Activated CD8-positive, alpha-beta memory T cell treated with anti-CD3 and anti-CD28 coated beads for 36 hours (primary cell): ENCODE measurements around the gene FUT2. TPM values are rescaled to one million over a fixed set of nuclear protein-coding genes. Genes with fewer than 3 reads are reported as not detected.
"Not testable (repeated sequence)": the region's sequence is repeated elsewhere in the genome, so short reads cannot be mapped to it uniquely, and the experiment has no call there.

Experiments used
- CTCF ChIA-PET: fragments of 350-600 bp; sonication (Branson Sonifier 250); formaldehyde crosslinking; loops from one replicate; lab custom pipeline; 2021; ENCODE audit warnings: antibody characterized with exemption; lab: Charles Lee
- POLR2A ChIA-PET: fragments of 350-600 bp; sonication (Branson Sonifier 250); formaldehyde crosslinking; loops from one replicate; lab custom pipeline; 2021; ENCODE audit warnings: antibody characterized with exemption; lab: Charles Lee
- total RNA-seq, 2 experiments: library from RNA; stranded (reverse); gene quantifications; one replicate each; pipeline ENCODE4 v1.2.3, GENCODE V29; 2021

FUT2 gene
- total RNA-seq, 2 experiments from 2014 or later: not detected

DNA sequence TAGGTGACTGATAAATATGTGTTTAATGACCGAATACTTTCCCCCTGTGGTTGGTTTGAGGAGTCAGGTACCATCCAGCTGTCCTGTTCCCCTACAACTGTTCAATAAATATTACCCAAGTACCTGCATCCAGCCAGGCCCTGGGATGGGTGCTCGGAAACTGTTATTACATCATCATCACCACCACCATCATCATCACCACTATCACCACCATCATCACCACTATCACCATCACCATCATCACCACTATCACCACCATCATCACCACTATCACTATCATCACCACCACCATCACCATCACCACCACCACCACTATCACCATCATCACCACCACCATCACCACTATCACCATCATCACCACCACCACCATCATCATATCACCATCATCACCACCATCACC is 27.0 kb upstream of the FUT2 start:
- POLR2A ChIA-PET: no interaction called here
- CTCF ChIA-PET: no interaction called here

DNA sequence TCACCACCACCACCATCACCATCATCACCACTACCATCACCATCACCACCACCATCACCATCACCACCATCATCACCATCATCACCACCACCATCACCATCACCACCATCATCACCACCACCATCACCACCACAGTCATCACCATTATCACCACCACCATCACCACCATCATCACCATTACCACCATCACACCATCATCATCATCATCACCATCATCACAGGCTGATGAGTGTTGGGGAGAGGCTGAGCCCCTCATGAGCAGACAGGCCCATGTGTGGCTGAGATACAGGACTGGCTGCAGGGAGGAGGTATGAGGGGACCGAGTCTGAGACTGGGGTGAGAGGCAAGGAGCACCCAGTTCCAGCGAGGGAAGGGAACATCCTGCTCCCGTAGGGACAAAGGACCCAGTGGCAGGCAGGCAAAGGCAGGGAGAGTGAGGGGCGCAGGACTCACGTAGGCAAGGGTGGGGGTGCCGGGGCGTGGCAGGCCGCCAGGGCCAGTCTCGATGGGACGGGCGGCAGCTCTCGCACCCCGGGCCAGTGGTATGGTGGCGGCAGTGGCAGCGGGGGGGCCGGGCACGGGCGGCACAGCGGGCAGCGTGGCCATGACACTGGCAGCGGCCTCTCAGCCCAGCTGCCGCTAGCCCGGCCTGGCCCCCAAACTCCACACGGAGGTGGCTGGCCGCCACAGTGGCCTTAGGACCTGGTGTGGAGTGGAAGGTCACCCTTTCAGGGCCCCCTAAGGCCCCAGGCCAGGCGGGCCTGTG is 25.7 kb upstream of the FUT2 start:
- CTCF ChIA-PET: no interaction called here
- POLR2A ChIA-PET: no interaction called here

DNA sequence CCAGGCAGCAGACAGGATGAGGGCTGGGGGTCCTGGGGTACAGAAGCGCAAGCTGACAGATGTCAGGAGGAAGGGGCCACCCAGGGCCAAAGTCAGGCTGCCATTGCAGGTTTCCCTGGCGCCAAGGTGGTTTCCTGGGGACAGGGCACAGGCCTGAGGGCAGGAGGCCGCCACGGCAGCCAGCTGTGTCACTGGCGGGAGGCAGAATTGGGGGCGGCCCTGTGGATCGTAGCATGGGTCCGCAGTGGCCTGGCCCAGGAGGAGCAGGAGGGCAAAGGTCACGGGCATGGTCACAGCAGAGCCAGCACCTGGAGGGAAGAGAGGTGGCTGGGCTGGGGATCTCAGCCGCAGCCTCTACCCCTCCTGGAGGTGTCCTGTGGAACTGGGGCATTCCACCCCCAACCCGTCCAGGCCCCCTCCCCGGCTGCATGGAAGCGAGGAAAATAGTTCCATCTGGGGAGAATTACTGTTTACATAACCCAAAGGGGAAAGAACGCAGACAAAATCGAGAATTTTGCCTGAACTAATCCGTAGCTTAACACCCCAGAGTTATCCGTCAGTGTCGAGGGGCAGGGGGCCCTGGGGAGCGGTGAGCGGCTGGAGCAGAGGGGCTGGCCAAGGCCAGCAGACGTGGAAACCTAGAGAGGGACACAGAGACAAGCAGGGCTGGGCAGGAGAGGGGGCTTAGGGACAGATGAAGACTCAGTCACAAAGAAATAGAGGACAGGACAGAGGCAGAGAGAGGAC is 24.9 kb upstream of the FUT2 start:
- ChIA-PET CTCF (interaction anchor here (0.6 kb wide), 1 partner anchor 21 kb away, joined by 3 read pairs; no protein-coding TSS in a partner anchor), POLR2A (interaction anchor here (0.7 kb wide), 1 partner anchor 352 kb away, joined by 3 read pairs; no protein-coding TSS in a partner anchor)

DNA sequence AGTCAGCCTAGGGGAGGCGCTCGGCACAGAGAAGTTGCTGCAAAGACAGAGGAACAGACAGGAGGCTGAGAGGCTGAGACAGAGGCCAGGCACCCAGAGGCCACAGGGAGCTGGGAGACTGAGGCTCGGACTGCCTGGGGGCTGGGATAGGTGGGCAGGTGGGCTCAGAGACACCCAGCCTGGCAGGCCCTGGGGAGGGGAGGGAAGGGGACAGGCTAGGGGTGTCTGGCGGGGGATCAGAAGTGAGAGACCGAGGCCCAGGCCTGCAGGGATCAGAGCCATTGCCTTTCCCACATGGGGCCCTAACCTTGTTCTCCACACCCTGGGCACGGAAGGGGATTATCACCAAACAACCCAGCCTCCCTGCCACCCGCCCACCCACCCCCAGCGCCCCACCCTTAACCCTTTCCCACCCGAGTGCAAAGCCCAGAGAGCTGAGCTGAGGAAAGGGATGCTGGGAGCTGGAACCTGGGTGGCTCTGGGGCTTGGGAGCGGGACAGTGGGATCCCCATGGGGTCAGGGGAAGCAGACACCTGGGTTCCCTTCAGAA is 24.2 kb upstream of the FUT2 start:
- CTCF ChIA-PET: interaction anchor here (0.6 kb wide), 1 partner anchor 22 kb away, joined by 3 read pairs; no protein-coding TSS in a partner anchor

DNA sequence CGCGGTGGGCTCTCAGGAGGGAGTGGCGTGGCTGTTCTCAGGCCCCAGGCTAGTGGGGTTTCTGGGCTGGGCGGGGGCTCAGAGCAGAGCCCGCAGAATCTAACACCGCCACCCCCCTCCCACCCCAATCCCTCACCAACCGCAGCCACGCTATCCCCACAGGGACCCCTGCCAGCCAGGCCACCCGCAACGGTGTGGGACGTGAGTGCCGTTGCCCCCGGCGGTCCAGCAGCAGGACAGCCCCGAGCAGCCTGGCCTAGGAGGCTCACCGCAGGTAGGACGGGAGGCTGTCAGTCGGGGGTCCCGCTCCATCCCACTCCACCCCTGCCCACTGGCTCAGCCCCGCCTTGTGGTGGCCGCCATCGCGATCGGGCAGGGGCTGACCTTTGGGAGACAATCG is 22.8 kb upstream of the FUT2 start, which contains the start of gene NTN5:
NTN5 (minus strand) TSS at position 24 of the 400 bp plus-strand sequence. CDS start 2,031 bp downstream, outside the sequence.
- ChIA-PET POLR2A (no interaction called here), CTCF (no interaction called here)

More for the DNA sequence above, 24.2 kb upstream of the FUT2 start:
- POLR2A ChIA-PET: interaction anchor here (0.7 kb wide), 1 partner anchor 353 kb away, joined by 3 read pairs; no protein-coding TSS in a partner anchor

DNA sequence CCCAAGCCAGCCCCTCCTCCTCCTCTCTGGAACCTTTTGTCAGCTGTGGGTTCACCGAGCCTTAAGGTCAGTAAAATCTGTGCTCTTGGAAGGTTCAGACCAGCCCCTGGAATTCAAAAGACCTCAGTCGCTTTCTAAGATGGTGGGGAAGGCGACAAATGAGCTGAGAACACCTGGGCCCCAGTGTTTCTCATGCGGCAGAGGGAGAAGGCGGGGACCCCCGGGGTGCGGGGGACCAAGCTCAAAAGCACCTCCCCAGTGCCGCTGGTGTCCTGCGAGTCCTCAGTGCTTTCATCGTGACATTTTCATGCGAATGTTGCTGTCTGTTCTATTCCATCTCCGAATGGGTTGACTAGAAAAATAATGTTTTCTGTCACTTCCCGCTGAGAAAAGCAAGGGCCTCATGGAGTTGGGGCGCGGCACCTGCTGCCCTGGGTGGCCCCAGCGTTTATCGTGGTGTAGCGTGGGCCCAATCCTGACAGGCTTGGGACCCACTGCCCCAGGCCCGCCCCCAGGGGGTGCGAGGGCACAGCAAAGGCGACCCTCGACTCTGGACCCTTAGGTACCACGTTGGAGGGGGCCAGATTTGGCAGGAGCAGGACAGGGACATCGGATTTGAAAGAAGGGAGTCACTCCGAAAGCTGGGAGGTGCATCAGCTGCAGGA is 22.2 kb upstream of the FUT2 start:
- CTCF ChIA-PET: interaction anchor here (0.7 to 3.0 kb wide), 4 partner anchors 8 to 388 kb away, joined by 3 to 12 read pairs (median 3); partner anchors contain the start of gene CA11
- POLR2A ChIA-PET: no interaction called here

DNA sequence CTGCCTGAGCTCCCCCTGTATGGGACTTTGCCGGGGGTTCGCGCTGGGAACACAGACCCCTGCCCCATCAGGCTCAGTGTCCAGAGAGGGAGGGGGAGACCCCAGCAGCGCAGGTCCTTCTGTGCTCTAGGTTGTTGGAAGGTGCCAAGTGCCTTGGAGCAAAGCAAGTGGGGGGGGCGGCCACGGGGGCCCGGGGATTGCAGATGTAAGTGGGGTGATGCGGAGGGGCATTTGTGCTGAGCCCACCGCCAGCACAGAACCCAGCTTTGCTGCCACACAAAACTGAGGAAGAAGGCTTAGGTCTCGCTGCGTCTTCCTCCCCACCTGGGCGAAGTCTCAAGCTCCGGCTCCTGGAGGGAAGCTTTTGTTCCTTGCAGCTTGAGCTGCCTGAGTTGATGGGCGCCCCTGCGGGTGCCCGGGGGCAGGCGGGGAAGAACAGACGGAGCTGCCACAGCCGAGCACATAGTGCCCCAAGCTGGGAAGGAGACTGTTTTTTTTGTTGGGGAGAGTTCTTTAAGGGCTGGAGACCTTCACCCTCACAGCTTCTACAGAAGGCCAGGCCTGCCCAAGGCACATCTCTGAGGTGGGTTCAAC is 21.5 kb upstream of the FUT2 start:
- CTCF ChIA-PET: interaction anchor here (0.7 to 3.0 kb wide), 9 partner anchors 9 to 389 kb away, joined by 3 to 12 read pairs (median 3); partner anchors contain the start of gene CA11
- POLR2A ChIA-PET: no interaction called here

DNA sequence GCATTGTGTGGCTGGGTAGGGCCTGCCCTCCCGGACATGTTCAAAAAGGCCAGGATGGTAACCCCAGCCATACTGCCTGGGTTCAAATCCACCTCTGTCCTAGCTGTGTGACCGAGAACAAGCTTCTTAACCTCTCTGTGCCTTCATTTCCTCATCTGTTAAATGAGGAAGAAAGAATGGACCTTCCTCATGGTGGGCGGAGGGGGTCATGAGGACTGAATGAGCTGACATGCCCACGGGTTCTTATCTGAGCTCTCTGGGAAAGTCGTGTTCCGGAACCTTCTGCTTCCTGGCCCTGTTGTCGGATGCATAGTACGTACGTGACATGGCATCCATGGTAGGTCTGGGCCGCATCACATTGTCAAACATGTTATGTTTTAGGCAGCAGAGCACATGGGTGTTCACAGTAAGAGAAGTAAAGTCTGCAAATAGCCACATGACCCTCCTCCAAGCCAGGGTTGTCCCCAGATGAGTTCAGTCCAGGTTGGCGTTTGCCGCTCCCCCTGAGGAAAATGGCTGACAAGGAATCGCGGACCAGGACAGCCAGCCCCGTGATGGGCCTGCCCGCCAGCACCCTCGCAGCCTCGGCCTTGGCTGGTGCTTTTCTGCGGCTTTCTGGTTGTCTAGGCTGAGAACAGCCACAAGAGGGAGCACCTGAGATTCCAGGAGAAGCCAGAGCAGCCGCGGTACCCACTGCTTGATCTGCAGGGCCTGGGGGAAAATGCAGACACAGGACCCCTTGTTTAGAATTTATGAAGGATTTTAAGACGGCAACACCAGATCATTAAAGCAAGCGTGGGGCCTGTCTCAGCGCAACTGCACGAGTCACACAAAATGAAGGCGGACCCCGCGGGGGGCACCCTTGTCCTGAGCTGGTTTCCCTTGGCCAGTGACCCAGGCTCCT is 20.6 kb upstream of the FUT2 start:
- ChIA-PET POLR2A (no interaction called here), CTCF (interaction anchor here (0.6 to 3.0 kb wide), 9 partner anchors 21 to 295 kb away, joined by 3 to 12 read pairs (median 3); partner anchors contain the start of genes CA11 and FUT2)

DNA sequence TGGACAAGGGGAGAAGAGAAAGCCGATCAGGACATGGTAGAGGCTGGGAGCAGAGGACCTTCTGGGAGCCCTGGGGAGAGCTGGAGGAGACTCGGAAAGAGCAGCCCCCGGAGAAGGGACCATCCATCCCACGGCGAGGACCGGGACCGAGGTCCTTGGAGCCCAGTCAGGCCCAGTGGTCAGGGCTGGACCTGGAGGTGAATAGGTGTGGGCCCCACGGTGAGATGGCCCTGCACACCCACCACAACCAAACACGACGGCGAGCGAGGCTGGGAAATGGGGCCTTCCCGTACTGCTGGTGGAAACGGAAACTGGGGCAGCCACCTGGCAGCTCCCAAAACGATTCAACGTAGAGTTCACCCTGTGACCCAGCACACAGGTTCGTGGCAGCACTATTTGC is 19.3 kb upstream of the FUT2 start:
- CTCF ChIA-PET: no interaction called here
- POLR2A ChIA-PET: no interaction called here

DNA sequence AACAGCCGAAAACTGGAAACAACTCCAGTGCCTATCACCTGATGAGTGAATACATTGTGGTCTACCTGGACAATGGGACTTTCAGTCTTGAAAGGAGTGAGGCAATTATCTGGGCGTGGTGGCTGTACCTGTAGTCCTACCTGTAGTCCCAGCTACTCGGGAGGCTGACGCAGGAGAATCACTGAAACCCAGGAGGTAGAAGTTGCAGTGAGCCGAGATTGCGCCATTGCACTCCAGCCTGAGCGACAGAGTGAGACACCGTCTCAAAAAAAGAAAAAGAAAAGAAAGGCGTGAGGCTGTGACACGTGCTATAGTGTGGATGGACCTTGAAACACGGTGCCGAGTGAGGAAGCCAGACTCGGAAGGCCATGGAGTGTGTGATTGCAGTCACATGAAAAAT is 18.9 kb upstream of the FUT2 start:
- POLR2A ChIA-PET: no interaction called here
- CTCF ChIA-PET: no interaction called here

DNA sequence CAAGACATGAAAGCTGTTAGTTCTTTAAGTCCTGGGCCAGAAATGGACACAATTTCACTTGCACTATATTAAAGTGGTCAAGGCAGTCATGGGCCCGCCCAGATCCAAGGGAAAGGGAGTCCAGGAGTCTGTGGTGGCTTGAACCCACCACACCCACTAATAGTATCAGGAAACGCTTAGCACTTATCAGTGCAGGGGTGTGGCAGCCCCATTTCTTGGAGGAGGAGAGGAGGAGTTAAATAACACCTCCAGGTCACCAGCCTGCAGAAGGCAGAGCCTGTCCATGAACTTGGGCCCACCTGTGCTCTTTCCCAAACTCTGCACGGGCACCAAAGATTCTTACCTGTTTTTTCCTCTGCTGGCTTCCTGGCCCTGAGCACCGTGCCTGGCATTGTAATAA is 17.6 kb upstream of the FUT2 start:
- ChIA-PET CTCF (interaction anchor here (0.9 kb wide), 1 partner anchor 32 kb away, joined by 3 read pairs; the partner anchor contains the start of gene CA11), POLR2A (interaction anchor here (0.6 kb wide), 1 partner anchor 69 kb away, joined by 3 read pairs; no protein-coding TSS in a partner anchor)

DNA sequence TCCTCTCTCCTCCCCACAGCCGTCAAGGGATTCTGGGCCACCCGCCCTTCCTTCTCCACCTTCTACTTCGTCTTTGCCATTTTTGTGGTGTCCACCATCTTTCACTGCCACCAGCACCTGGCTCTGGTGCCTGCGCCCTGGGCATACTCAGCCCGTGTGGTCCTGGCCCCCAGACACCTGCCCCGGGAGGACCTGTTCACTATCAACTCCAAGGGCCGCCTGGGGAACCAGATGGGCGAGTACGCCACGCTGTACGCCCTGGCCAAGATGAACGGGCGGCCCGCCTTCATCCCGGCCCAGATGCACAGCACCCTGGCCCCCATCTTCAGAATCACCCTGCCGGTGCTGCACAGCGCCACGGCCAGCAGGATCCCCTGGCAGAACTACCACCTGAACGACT is 15.8 kb upstream of the FUT2 start:
- CTCF ChIA-PET: not testable (repeated sequence)

DNA sequence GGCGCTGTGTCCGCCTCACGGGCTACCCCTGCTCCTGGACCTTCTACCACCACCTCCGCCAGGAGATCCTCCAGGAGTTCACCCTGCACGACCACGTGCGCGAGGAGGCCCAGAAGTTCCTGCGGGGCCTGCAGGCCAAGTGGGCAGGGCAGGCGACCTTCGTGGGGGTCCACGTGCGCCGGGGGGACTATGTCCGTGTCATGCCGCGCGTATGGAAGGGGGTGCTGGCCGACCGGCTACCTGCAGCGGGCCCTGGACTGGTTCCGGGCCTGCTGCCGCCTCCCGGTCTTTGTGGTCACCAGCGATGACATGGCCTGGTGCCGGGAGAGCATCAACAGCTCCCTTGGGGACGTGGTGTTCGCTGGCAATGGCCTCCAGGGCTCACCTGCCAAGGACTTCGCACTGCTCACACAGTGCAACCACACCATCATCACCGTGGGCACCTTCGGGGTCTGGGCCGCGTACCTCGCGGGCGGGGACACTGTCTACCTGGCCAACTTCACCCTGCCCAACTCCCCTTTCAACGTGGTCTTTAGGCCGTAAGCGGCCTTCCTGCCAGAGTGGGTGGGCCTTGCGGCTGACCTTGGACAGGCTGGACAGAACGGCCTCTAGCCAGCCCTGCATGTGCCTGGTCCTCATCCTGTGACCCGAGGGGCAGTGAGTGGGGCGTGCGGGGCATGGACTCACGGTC is 15.2 kb upstream of the FUT2 start:
- ChIA-PET POLR2A (no interaction called here), CTCF (no interaction called here)

More for the DNA sequence above, 15.8 kb upstream of the FUT2 start:
- POLR2A ChIA-PET: not testable (repeated sequence)

DNA sequence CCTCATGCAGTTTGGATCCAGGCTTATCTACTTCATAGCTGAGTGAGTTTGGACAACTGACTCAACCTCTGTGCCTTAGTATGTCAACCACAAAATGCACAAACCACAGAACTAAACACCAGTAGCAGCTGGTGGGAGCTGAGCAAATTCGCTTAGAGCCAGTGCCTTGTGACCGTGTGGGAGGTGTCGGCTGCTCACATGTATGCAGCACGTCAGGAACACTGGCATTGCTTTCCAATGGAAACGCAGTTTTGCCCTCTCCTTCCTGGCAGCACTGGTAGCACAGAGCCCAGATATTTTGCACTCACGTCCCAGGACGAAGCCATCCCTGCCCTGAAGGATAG is 14.7 kb upstream of the FUT2 start:
- ChIA-PET CTCF (no interaction called here), POLR2A (no interaction called here)

DNA sequence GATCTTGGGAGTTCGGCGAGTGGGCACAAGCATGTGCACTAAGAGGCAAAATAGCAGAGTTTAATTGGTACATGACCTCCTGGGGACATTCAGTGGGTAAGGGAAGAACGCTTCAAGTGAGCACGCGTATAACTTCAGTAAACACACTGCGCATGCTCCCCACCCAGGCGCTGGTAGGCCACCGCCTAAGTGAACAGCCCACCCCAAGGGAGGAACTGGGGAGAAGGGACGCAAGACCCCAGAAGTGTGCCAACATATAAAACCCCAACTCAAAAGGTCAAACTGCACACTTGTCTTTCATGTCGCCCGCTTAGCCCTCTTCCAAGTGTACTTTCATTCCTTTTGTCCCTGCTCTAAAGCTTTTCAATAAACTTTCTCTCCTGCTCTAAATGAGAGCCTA is 12.4 kb upstream of the FUT2 start:
- POLR2A ChIA-PET: no interaction called here

DNA sequence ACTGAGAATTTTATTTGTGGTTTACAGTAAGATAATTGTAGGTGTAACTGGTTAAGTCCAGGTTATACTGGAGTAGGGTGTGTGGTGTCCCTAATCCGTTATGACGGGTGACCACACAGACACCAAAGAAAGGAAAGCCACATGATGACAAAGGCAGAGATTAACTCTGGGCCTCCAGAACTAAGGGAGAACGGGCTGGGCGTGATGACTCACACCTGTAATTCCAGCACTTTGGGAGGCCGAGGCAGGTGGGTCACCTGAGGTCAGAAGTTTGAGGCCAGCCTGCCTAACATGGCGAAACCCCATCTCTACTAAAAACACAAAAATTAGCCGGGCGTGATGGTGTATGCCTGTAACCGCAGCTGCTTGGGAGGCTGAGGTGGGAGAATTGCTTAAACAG is 10.2 kb upstream of the FUT2 start:
- POLR2A ChIA-PET: no interaction called here
- CTCF ChIA-PET: no interaction called here

More for the DNA sequence above, 12.4 kb upstream of the FUT2 start:
- CTCF ChIA-PET: no interaction called here

DNA sequence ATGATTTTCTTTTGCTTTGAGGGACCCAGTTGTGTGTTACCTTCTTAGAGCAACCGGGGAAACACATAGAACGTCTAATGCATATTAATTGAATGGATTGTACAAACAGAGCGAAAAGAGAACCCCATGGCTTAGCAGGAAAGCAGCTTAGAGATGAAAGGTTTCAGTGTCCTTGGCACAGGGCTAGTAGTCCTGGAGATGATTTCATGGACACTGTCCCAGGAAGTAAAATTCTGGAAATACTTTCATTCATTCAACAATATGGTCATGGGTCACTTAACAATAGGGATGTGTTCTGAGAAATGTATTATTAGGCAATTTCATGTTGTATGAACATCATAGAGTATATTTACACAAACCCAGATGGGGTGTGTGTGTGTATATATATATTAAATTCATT is 9.7 kb upstream of the FUT2 start:
- POLR2A ChIA-PET: no interaction called here
- CTCF ChIA-PET: no interaction called here
